Activated B cell treated with CpG ODN at 0.5 μM for 24 hours (primary cell): Measurements from ENCODE around the gene LRRC56. TPM values are rescaled to one million over a fixed set of nuclear protein-coding genes. Genes with fewer than 3 reads are reported as not detected.
"Not testable (repeated sequence)": the region's sequence is repeated elsewhere in the genome, so short reads cannot be mapped to it uniquely, and the experiment has no call there.

Source experiments
- ATAC-seq: fragments of 200-7000 bp; cut with Tn5 transposase; one replicate; pipeline ENCODE4 v1.10.0; 2021; ENCODE audit warnings: low read depth, mild to moderate bottlenecking, moderate library complexity
- CTCF ChIA-PET: fragments of 350-600 bp; sonication (Branson Sonifier 250); formaldehyde crosslinking; loops from one replicate; lab custom pipeline; 2021; ENCODE audit warnings: antibody characterized with exemption; lab: Charles Lee
- POLR2A ChIA-PET: fragments of 350-600 bp; sonication (Branson Sonifier 250); formaldehyde crosslinking; loops from one replicate; lab custom pipeline; 2021; ENCODE audit warnings: antibody characterized with exemption; lab: Charles Lee
- DNase-seq: peaks from one replicate; pipeline ENCODE4 v3.0.0; 2022
- H3K27ac Mint-ChIP-seq: one replicate; pipeline ENCODE4 v1.8.0; 2020; ENCODE audit warnings: mixed read lengths
- H3K27me3 Mint-ChIP-seq: one replicate; pipeline ENCODE4 v1.8.0; 2021; ENCODE audit warnings: mixed read lengths
- H3K36me3 Mint-ChIP-seq: one replicate; pipeline ENCODE4 v1.8.0; 2021; ENCODE audit warnings: low read depth, mixed read lengths
- H3K4me1 Mint-ChIP-seq: one replicate; pipeline ENCODE4 v1.8.0; 2021; ENCODE audit warnings: mixed read lengths
- H3K4me3 Mint-ChIP-seq: one replicate; pipeline ENCODE4 v1.8.0; 2020; ENCODE audit warnings: mild to moderate bottlenecking, mixed read lengths
- H3K9me3 Mint-ChIP-seq: one replicate; pipeline ENCODE4 v1.8.0; 2020; ENCODE audit warnings: mixed read lengths
- intact Hi-C: fragments of 100-400 bp; cut with micrococcal nuclease; formaldehyde crosslinking; loops from one replicate; pipeline ENCODE4 v1.15.1; 2024
- total RNA-seq: library from RNA; stranded (reverse); gene quantifications from 2 replicates; pipeline ENCODE4 v1.2.3, GENCODE V29; 2022
- TF ChIP-seq, protein P1 (sequence below): fragments of 200-600 bp; IDR thresholded peaks from one replicate; pipeline ENCODE4 v1.8.0; 2022; ENCODE audit warnings: antibody characterized with exemption, mild to moderate bottlenecking

The LRRC56 gene
- total RNA-seq, 1 donor from 2014 or later = 7.9 TPM

DNA sequence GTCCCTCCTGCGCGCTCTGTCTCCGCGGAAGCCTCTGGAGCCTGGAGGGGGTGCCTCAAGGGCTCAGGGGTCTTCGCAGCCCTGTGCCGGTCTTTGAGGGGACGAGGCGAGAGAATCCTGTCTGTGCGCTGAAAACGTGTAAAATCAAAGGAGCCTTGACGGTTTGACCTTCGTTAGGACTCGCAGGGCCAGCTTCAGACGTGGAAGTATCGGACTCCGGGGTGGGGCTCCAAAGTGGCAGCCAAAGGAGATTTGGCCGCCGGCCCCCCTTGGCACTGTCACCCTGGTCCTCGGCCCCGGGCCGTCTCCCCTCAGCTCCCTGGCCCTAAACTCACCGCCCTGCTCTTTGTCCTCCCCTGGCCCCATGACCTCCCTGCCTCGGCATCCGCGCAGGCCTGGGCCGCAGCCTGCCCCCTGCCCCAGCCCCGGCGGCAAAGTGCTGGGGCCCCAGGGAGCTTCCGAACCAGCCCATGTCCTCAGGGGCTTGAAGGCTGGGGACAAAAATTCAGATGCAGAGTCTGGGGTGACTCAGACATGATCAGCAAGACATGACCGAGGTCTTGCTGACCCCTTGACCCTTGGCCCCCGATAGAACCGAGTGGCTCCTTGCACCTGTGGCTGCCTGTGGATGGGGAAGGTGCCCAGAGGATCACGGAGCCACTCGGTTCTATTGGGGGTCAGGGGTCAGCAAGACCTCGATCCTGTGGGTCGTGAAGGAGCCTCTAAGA is 32.0 kb downstream of the LRRC56 start:
- ChIA-PET CTCF (interaction anchor here (1.9 kb wide), 1 partner anchor 14 kb away, joined by 6 read pairs; no protein-coding TSS in a partner anchor), POLR2A (interaction anchor here (0.6 to 1.9 kb wide), 4 partner anchors 14 to 240 kb away, joined by 3 to 7 read pairs (median 6); partner anchors contain the start of genes IRF7 and RPLP2)
- ATAC-seq (no peak), DNase-seq (no peak)
- intact Hi-C loops = loop anchor here (2.0 kb wide), 6 partner anchors 33 to 227 kb away; partner anchors contain the start of genes LRRC56 and RNH1
- Mint-ChIP-seq H3K4me1 (peaks cover 7% of the 10 kb centered on the region), H3K27ac (peak overlapping the region; percentile 41), H3K27me3 (peaks cover 3% of the 10 kb centered on the region), H3K36me3 (no peaks in the 10 kb centered on the region), H3K9me3 (no peaks in the 10 kb centered on the region), H3K4me3 (peak overlapping the region; percentile 79)
- TF ChIP-seq, protein P1, sequence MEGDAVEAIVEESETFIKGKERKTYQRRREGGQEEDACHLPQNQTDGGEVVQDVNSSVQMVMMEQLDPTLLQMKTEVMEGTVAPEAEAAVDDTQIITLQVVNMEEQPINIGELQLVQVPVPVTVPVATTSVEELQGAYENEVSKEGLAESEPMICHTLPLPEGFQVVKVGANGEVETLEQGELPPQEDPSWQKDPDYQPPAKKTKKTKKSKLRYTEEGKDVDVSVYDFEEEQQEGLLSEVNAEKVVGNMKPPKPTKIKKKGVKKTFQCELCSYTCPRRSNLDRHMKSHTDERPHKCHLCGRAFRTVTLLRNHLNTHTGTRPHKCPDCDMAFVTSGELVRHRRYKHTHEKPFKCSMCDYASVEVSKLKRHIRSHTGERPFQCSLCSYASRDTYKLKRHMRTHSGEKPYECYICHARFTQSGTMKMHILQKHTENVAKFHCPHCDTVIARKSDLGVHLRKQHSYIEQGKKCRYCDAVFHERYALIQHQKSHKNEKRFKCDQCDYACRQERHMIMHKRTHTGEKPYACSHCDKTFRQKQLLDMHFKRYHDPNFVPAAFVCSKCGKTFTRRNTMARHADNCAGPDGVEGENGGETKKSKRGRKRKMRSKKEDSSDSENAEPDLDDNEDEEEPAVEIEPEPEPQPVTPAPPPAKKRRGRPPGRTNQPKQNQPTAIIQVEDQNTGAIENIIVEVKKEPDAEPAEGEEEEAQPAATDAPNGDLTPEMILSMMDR = no peak

DNA sequence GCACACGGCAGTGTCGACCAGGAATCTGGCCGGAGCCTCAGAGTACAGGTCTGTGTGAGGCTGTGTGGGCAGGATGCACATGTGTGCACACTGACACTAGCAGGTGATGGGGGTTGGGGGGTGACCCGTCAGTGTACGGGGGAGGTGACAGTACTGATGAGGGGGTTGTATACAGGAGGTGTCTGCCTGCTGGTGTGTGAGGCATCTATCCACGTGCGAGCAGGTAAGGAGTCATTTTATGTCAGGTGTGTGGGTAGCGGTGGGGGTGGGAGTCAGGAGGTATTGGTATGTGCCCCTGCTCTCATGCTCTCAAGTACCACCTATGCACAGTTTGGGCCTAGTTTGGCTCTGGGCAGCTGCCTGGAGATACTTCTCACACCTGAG is 34.5 kb downstream of the LRRC56 start:
- H3K27ac Mint-ChIP-seq = no peak overlapping the region
- DNase-seq (no peak), ATAC-seq (no peak)
- H3K36me3 Mint-ChIP-seq = peaks cover 3% of the 10 kb centered on the region
- CTCF ChIA-PET = no interaction called here
- no peaks in the 10 kb centered on the region for H3K9me3 Mint-ChIP-seq
- TF ChIP-seq, protein P1 = no peak
- H3K27me3 Mint-ChIP-seq = peaks cover 10% of the 10 kb centered on the region
- peaks cover 12% of the 10 kb centered on the region for H3K4me1 Mint-ChIP-seq
- POLR2A ChIA-PET = no interaction called here
- no peak overlapping the region for H3K4me3 Mint-ChIP-seq
- intact Hi-C loops = no loop called here

DNA sequence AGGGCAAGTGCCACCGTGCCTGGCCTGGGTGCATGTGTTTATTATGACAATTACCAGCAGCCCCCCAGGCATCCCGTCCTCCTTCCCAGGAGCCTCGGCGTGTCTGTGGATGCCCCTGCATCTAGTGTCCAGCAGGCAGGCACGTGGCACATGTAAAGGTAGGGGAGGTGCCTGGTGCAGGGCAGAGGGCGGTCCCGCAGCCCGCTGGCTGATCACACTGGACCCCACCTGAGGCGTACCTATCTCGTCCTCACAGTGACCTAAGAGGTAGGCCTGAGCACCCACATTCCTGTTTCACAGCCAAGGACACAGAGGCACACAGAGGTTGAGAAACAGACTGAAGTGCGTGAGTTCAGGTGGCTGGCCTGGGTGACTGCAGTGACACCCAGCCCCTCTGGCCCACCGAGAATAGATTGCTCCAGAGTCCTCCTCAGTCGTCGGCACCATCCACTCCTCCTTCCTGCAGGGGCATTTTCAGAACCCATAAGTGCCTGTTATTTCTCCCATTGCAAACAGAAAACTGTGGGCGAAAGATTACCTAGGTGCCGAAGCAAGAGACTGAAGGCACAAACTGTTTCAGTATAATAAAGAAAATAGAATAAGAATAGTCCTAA is 35.9 kb downstream of the LRRC56 start:
- H3K4me1 Mint-ChIP-seq = peaks cover 22% of the 10 kb centered on the region
- CTCF ChIA-PET = no interaction called here
- no peak for ATAC-seq
- peaks cover 10% of the 10 kb centered on the region for H3K27me3 Mint-ChIP-seq
- intact Hi-C loops = no loop called here
- POLR2A ChIA-PET = no interaction called here
- TF ChIP-seq, protein P1 = no peak
- DNase-seq = no peak
- H3K36me3 Mint-ChIP-seq = peaks cover 5% of the 10 kb centered on the region
- no peak overlapping the region for H3K27ac Mint-ChIP-seq
- H3K4me3 Mint-ChIP-seq = no peak overlapping the region
- no peaks in the 10 kb centered on the region for H3K9me3 Mint-ChIP-seq

DNA sequence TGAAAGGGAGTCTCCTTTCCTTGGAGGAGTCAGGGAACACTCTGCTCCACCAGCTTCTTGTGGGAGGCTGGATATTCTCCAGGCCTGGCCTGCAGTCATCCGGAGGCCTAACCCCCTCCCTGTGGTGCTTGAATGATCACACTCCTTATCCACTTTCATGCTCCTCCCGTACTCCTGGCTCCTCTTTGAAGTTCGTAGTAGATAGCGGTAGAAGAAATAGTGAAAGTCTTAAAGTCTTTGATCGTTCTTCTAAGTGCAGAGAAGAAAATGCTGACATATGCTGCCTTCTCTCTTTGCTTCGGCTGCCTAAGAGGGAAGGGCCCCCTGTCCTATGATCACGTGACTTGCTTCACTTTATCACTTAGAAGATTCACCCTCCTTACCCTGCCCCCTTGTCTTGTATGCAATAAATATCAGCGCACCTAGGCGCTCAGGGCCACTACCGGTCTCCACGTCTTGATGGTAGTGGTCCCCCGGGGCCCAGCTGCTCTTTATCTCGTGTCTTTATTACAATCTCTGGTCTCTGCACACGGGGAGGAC is 36.8 kb downstream of the LRRC56 start:
- ATAC-seq, CTCF ChIA-PET, H3K36me3 Mint-ChIP-seq, intact Hi-C loops, DNase-seq, H3K27ac Mint-ChIP-seq, H3K9me3 Mint-ChIP-seq: not testable (repeated sequence)
- POLR2A ChIA-PET = interaction anchor here (3.7 kb wide), 1 partner anchor 38 kb away, joined by 43 read pairs; the partner anchor contains the start of genes HRAS and LRRC56
- Mint-ChIP-seq H3K4me3 (peak overlapping the region; percentile 80), H3K4me1 (peaks cover 29% of the 10 kb centered on the region), H3K27me3 (peaks cover 10% of the 10 kb centered on the region)

DNA sequence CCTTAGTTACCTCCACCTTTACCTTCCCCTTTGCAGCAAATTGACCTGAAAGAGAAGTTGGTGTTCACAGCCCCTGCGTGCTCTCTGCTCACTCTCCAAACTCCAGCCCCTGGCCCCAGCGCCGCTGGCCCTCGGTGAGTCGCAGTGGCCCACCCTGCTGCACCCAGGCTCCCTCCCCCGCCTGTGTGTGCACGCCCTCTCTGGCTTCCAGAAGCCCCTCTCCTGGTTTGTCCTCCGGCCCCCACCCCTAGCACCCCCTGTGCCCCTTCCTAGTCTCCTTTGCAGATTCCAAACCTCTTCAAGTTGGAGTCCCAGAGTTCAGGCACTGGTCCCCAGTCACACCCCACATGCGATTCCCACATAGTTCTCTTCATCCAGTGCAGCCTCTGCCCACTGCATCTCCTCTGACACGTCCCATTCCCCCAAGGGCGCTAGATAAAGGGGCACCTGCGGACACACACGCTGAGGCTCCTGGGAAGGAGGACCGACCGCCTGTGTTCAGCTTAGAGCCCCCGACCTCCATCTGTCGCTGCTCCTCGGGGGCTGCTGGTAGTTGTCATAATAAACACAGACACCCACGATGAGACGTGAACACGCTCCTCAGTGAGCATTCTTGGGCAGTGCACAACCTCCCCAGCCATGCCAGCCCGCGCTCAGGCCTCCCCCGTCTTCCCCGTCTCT is 37.4 kb downstream of the LRRC56 start:
- Mint-ChIP-seq H3K27me3 (peaks cover 10% of the 10 kb centered on the region), H3K4me1 (peaks cover 34% of the 10 kb centered on the region), H3K9me3 (no peaks in the 10 kb centered on the region), H3K4me3 (peak overlapping the region; percentile 80), H3K36me3 (peaks cover 10% of the 10 kb centered on the region), H3K27ac (peak overlapping the region; percentile 61)
- TF ChIP-seq, protein P1 = no peak
- POLR2A ChIA-PET = interaction anchor here (0.6 to 3.7 kb wide), 6 partner anchors 9 to 41 kb away, joined by 3 to 43 read pairs (median 12); partner anchors contain the start of genes HRAS, IRF7 and LRRC56
- intact Hi-C loops = no loop called here
- no peak for ATAC-seq
- CTCF ChIA-PET = no interaction called here
- DNase-seq = no peak
